NK-92 (cell line): ENCODE results near the gene POLR3GL.
A peak's percentile ranks its signal among the peaks of the same experiment; 100 is the strongest.

ENCODE experiments used
- DNase-seq: peaks from one replicate; lab custom pipeline; 2025; ENCODE audit not compliant: unreplicated experiment; lab: John Stamatoyannopoulos, UW

POLR3GL gene

GRCh38 chr1:145991735-145992412 lies 27.4 kb downstream of the POLR3GL start:
- DNase-seq: no peak

DNA sequence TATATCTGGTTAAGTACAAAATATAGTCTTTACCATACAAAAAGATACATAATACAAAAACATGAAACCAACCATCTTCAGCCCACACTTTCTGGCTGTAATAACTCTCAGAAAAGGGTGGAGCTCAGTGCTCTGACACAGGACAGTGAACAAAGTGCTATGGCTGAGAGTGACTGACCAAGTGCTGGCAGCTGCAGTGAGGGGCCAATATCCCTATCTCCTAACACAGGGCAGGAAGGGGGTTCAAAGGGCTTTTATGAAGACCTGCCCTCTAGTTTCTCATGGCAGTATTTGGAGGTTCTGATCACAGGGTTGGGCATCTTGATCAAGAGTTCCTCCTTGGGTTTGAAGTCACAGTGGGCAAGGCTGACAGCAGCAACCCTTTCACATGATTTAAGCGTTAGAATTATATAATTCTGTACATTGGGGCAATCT lies 28.0 kb downstream of the POLR3GL start:
- no peak for DNase-seq

DNA sequence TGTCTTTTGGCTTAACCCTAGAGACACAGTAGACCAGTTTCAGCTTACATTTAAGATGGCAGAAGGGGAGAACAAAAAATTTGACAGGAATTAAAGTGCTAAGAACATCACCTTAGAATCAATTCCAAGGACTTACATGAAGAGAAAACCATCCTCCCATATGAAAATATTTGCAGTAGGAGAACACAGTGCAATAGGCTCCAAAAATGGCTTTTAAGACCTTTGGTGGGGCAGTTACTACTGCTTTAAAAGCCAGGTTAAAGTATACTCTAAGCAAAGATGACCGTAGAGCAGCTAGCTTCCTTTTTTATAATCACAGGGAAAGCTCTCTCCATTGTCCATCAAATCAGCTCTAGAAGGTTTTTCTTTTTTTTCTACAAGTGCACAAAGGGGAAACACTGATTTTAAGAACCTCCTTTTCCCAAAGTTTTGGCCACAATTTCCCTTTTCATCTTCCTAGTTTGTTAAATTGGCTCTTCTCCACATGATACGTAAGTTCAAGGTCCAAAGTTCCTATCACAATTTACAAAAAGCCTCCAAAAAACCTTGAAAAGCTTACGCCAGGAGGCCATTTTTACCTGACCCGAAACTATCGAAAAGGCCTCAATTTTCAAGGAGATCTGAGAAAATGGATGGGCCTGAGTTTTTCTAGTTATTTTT lies 28.6 kb downstream of the POLR3GL start:
- no peak for DNase-seq

DNA sequence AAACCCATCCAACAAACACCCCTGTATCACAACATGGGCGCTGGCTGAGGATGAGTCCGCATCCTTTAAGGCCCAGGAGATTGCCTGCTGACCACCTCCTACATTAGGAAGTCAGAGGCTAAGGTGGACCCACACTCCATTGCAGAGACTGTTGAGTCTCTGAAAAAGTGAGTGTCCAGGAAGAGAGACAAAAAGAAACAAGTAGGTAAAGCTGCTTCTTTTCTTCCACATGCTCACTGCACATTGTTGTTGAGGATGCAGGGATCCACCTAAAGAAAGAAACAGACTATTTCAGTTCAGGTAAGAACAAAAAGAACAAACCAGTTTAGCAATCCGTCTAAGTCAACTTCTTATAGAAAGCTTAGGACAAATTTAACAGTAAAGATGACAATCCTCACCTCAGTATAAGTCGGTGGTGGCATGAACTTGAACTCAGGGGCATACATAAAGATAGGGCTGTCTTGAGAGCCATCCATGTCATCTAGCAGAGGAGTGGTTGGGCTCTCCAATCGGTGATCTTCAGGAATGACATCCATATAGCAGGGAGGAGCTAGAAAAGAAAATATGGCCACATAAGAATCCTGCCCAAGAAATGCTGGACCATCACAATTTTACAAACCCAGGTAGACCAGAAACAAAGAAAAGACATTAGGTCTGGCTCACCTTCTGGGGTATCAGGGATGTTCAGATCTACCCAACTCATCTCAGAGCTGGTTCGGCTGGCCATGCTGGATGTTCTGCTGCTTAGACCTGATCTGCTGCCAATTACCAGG lies 29.3 kb downstream of the POLR3GL start:
- no peak for DNase-seq

DNA sequence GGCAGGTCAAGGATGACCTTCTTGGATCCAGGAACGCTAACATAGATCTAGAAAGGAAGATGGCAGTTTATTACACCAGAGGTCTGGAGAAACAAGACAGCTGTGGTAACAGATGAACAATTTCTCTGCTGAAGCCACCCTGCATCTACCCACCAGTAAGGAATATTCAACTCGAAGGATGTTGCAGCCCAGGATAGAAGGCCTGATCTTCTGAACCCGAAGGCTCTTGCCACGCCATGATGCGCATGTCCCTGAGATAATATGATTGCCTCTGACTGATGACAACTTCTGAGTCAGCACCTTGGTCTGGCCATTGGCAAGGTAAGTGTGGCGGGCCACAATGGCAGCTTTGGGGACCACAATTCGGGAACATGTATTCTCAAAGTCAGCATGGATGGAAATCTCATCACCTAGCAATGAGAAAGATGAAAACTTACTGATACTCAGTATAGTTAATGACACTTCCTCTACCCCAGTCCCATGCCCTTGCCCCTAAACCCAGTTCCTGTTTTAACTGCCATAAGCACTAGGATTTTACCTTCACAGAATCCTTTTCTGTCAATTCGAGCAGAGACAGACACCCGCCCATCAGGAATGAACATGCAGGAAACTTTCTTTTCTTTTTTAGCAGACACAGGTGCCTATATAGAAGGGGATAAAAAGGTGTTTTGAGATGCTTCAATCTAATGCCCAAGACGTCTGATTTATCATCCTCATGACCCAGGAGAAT lies 30.1 kb downstream of the POLR3GL start:
- no peak for DNase-seq

DNA sequence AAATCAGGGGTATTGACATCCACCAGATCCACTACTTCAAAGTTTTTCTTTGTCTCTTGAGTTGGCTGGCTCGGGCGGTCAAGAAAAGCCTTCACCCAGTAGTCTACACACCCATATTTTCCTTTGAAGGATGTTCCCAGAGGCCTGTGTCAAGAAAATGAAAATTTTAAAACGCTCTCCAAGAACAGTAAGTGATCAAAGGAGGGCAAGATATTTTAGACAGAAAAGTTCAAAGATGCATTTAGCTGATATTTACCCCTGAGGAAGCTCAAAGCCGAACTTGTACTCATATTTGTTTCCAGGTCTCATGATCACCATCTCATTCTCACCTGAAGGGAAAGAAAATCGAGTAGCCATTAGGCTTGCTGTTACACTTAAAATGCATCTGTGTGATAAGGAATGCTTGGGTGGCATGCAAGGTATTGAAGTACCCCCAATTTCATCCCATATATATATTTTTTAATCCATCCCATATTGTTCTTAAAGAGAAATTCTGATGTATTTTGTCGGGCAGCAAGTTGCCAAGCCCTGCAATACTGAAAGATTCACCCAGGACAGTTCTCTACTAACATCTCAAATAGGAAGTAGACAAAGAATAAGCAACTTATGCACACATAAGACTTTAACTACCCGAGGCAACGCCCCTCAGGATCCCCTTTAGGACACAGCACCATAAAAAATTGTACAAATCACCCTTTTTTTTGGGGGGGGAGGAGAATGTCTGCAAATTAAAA lies 30.8 kb downstream of the POLR3GL start:
- DNase-seq: no peak

GRCh38 chr1:145995964-145996432 lies 31.5 kb downstream of the POLR3GL start:
- DNase-seq: no peak

DNA sequence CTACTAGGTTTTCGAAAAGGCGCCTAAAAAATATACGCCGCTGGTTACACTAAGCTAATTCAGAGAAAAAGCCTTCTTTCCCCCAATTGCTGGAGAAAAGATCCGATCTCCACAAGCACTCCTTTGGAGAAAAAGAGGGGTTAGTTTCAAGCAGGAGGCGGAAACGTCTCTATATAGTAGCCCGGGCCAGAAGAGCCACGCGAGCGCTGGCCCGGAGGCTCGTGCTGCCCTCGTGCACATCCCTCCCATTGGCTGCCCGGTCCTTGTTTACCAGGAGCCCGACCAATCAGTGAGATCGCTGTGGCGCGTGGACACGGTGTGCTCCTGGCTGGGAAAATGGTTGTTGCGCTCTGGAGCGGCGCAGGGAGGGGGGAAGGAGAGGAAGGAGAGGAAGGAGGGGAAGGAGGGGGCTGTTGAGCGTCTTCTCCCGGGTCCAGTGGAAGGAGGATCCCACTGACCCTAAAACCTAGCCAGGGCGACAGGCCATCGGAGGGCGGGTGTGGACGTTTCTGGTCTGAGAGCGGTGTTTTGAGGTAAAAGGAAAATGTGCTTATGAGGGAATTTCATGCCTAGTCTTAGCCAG lies 32.0 kb downstream of the POLR3GL start, which contains the start of gene TXNIP:
Gene TXNIP (minus strand): TSS at position 147 of the 583 bp plus-strand sequence. CDS start 313 bp downstream, outside the sequence.
- peak; percentile 65 for DNase-seq

DNA sequence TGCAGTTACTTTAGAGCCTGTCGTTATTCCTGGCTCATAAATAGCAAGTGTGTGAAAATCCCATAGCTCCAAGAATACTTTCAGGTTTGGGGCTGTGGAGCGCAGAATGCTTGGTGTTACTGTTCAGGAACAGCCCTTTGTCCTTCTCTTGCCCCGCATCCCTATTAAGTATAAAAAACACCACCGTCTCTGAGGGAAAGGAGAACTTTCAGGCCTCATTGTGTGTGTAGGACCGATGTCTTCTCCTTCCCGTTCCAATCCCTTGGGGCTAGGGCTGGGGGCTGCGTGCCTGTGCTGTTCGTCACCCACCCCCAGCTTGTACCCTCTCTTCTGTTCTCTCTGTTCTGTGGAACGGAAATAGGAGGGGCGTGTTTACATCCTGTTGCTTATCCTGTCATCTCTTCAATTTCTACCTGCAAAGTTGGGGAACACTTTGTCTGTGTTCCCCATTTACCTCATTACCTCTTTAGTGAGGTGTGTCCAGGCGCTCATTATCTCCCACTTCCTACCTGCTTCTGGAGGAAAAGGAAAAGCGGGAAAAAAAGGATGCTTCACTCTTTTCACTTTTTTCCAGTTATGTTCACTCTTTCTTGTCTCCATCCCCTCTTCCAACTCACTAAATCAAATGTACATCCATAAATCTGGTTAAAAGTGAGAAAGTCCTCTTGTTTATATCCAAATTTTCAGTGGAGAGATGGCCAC lies 32.7 kb downstream of the POLR3GL start:
- no peak for DNase-seq

DNA sequence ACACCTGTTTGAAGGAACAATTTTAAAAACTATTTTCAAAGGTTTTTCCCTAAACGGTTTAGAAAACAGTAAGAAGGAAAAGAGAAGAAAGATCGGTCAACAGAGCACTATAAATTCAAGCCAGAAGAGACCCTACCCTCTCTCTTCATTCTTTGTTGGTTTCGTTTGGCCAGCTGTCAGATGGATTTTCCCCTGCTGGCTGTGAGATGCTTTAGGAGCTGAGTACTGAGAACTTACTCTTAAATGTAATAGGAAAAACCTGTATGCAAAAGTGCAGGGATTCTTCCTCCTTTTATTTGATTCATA lies 33.2 kb downstream of the POLR3GL start:
- DNase-seq: no peak

GRCh38 chr1:145999321-146000024 lies 35.0 kb downstream of the POLR3GL start:
- no peak for DNase-seq

GRCh38 chr1:146001709-146002108 lies 37.2 kb downstream of the POLR3GL start:
- DNase-seq: no peak

DNA sequence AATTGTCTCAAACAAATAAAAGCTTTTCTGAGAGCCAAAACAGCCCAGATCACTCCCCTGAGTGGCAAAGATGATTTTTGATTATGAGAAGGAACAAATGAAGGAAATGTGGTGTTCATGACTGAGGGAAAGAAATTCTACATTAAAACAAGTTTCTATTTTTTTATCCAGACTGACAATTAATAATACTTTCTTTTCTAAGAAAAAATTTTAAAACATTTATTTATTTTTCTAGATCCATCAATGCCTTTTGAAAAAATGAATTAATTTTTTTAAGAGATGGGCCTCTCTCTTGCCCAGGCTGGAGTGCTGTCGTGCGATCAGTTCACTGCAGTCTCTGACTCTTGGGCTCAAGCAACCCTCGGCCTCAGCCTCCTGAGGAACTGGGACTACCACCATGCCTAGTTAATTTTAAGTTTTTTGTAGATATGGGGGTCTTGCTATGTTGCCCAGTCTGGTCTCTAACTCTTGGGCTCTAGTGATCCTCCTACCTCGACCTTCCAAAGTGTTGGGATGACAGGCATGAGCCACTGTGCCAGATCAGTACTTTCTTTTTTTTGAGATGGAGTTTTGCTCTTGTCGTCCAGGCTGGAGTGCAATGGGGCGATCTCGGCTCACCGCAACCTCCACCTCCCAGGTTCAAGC lies 43.1 kb downstream of the POLR3GL start:
- DNase-seq: no peak

DNA sequence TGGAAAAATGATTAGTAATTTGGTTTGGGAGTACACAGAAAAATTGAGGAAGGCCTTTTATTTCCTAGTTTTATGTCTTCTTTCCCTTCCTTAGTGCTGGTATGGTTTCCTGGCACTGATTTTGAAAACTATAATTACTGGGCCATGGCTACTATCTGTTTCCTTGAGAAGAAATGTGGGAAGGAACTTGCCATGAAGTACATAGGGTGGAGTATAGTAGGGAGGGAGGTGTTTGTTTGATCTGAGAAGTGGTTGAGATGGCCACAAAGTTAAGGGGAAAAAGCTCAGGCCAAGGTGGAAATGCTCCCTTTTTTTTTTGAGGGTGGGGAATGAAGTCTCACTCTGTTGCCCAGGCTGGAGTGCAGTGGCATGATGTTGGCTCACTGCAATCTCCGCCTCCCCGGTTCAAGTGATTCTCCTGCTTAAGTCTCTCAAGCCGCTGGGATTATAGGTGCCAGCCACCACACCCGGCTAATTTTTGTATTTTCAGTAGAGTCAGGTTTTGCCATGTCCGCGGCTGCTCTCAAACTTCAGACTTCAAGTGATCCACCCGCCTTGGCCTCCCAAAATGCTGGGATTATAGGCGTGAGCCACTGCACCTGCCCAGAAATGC lies 45.7 kb downstream of the POLR3GL start:
- no peak for DNase-seq

- no peak for DNase-seq
Measured at GRCh38 chr1:146012703-146013558, 48.4 kb downstream of the POLR3GL start.

DNA sequence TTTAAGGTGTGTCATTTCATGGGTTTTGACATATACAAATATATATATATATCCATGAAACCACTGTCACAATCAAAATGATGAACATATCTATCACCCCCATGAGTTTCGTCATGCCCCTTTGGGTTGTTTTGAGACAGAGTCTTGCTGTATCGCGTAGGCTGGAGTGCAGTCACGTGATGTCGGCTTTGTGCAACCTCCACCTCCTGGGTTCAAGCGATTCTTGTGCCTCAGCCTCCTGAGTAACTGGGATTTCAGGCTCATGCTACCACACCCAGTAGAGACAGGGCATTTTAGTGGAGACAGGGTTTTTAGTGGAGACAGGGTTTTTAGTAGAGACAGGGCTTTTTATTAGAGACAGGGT lies 49.1 kb downstream of the POLR3GL start:
- no peak for DNase-seq

DNA sequence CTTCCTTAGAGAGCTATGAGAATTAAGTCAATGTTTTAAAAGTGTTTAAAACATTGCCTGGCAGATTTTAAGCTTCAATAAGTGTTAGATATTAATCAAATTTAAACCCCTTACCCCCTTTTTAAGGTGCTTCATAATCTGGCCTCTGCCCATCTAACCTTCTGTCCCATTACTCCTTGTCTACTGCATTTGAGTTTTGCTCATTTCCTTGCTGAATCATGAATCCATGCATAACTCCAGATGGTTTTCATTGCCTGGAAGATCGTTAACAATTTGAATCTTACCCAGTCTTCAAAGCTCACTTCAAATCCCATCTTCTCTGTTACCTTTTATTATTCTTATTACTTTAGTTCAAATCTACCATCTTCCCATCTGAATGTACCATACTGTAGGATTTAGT lies 52.4 kb downstream of the POLR3GL start:
- no peak for DNase-seq
